Mucosa of rectum (tissue), 2 donors: ENCODE data around the gene LPP.

Experiments used
- H3K27ac ChIP-seq, 2 donors: one replicate each; pipeline ENCODE4 v1.7.0; 2013; ENCODE audit warnings: inconsistent platforms in 2 of 2, low read depth in 2 of 2, low read length in 2 of 2
- H3K27me3 ChIP-seq, 2 donors: one replicate each; pipeline ENCODE4 v1.7.0; 2013; ENCODE audit warnings: low read length in 2 of 2; ENCODE audit not compliant: control insufficient read depth in 2 of 2, insufficient read depth in 2 of 2
- H3K36me3 ChIP-seq, 2 donors: one replicate each; pipeline ENCODE4 v1.7.0; 2013; ENCODE audit warnings: low read length in 2 of 2; ENCODE audit not compliant: control insufficient read depth in 2 of 2, insufficient read depth in 2 of 2
- H3K4me1 ChIP-seq, 2 donors: one replicate each; pipeline ENCODE4 v1.7.0; 2013; ENCODE audit warnings: low read length in 2 of 2, mild to moderate bottlenecking in 1 of 2; ENCODE audit not compliant: control insufficient read depth in 2 of 2, insufficient read depth in 2 of 2
- H3K4me3 ChIP-seq, 2 donors: one replicate each; pipeline ENCODE4 v1.7.0; 2013; ENCODE audit warnings: low read length in 2 of 2
- H3K9ac ChIP-seq, 2 donors: one replicate each; pipeline ENCODE4 v1.7.0; 2013; ENCODE audit warnings: low read length in 2 of 2, low read depth in 1 of 2, mild to moderate bottlenecking in 1 of 2
- H3K9me3 ChIP-seq, 2 donors: one replicate each; pipeline ENCODE4 v1.7.0; 2013; ENCODE audit warnings: low read length in 2 of 2; ENCODE audit not compliant: control insufficient read depth in 2 of 2
- donor health status: healthy.
- donor health status: Normal muscosa, but diverticular disease.

LPP gene

GRCh38 chr3:188480011-188480410 lies 326.1 kb downstream of the LPP start:
- Histone ChIP-seq H3K36me3 (peaks cover 4 to 7% of the 10 kb centered on the region in 2 donors), H3K27ac (no peak overlapping the region), H3K4me3 (no peak overlapping the region), H3K9me3 (no peaks in the 10 kb centered on the region), H3K4me1 (no peaks in the 10 kb centered on the region), H3K27me3 (no peaks in the 10 kb centered on the region), H3K9ac (no peak overlapping the region)

DNA sequence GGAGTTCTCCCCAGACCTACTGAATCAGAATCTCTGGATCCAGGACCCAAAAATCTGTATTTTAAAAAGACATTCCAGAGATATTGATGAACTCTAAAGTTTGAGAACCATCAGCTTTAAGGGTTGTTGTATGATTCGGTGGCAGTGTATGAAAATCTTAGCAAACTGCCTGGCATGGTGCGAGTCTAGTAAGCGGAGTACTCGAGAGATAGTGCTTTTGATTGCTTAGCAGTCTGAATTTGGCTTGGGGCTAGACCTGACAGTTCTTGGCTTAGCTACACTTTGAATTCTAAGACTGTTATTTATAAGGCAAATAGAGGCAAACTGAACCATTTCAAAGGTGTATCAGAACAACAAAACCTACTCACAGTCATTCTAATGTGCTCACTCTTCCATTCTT lies 329.0 kb downstream of the LPP start:
- Histone ChIP-seq H3K4me3 (no peak overlapping the region), H3K36me3 (peaks cover 6 to 9% of the 10 kb centered on the region in 2 donors), H3K27ac (no peak overlapping the region), H3K4me1 (no peaks in the 10 kb centered on the region), H3K9ac (no peak overlapping the region), H3K9me3 (no peaks in the 10 kb centered on the region), H3K27me3 (no peaks in the 10 kb centered on the region)

DNA sequence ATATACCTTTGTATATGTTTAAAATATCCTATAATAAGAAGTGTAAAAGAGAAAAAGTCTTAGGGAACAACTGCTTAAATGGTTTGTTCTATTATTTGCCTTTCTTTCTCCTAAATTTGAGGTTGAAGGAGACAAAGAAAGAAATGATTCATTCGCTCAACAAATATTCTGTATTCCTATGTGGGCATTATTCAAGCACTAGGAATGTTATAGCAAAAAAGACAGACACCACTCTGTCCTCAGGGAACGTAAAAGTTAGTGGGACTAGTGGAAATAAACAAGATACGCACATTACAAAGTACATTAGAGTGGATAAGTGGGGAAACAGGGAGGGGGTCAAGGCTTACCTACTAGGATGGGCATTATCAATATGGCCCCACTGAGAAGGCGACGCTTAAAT lies 332.2 kb downstream of the LPP start:
- Histone ChIP-seq H3K4me1 (no peaks in the 10 kb centered on the region), H3K4me3 (no peak overlapping the region), H3K27me3 (no peaks in the 10 kb centered on the region), H3K9ac (no peak overlapping the region), H3K36me3 (peaks cover 7 to 9% of the 10 kb centered on the region in 2 donors), H3K9me3 (no peaks in the 10 kb centered on the region), H3K27ac (no peak overlapping the region)

- Histone ChIP-seq H3K9ac (no peak overlapping the region), H3K4me1 (peaks cover 3 to 4% of the 10 kb centered on the region in 2 donors), H3K27me3 (no peaks in the 10 kb centered on the region), H3K9me3 (no peaks in the 10 kb centered on the region), H3K36me3 (peaks cover 9 to 13% of the 10 kb centered on the region in 2 donors), H3K4me3 (no peak overlapping the region), H3K27ac (no peak overlapping the region)
These were observed 333.0 kb downstream of the LPP start for GRCh38 chr3:188486952-188487351.

GRCh38 chr3:188487652-188488051 lies 333.7 kb downstream of the LPP start:
- peaks cover 3 to 4% of the 10 kb centered on the region in 2 donors for H3K4me1 ChIP-seq
- H3K9ac ChIP-seq, result no peak overlapping the region
- no peak overlapping the region for H3K27ac ChIP-seq
- no peak overlapping the region for H3K4me3 ChIP-seq
- H3K27me3 ChIP-seq, result no peaks in the 10 kb centered on the region
- no peaks in the 10 kb centered on the region for H3K9me3 ChIP-seq
- peaks cover 9 to 13% of the 10 kb centered on the region in 2 donors for H3K36me3 ChIP-seq

- Histone ChIP-seq H3K36me3 (peaks cover 9 to 13% of the 10 kb centered on the region in 2 donors), H3K9me3 (no peaks in the 10 kb centered on the region), H3K4me3 (no peak overlapping the region), H3K4me1 (peaks cover 3 to 4% of the 10 kb centered on the region in 2 donors), H3K27ac (no peak overlapping the region), H3K27me3 (no peaks in the 10 kb centered on the region), H3K9ac (no peak overlapping the region)
These were observed 334.8 kb downstream of the LPP start for GRCh38 chr3:188488801-188489200.

- Histone ChIP-seq H3K27me3 (no peaks in the 10 kb centered on the region), H3K9me3 (no peaks in the 10 kb centered on the region), H3K4me3 (no peak overlapping the region), H3K4me1 (peaks cover 3 to 4% of the 10 kb centered on the region in 2 donors), H3K27ac (no peak overlapping the region), H3K36me3 (peaks cover 5 to 11% of the 10 kb centered on the region in 2 donors), H3K9ac (no peak overlapping the region)
These were observed 335.9 kb downstream of the LPP start for GRCh38 chr3:188489639-188490405.

DNA sequence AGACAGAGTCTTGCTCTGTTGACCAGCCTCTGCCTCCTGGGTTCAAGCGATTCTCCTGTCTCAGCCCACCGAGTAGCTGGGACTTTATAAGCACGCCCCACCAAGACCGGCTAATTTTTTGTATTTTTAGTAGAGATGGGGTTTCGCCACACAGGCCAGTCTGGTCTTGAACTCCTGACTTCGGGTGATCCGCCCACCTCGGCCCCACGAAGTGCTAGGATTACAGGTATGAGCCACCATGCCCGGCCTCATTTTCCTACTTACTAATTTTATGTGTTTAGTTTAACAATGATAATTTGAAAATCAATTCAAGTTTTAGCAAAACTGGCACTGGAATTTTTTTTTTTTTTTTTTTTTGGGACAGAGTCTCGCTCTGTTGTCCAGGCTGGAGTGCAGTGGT lies 336.5 kb downstream of the LPP start:
- Histone ChIP-seq H3K27ac (no peak overlapping the region), H3K9me3 (no peaks in the 10 kb centered on the region), H3K9ac (no peak overlapping the region), H3K4me1 (peaks cover 3 to 4% of the 10 kb centered on the region in 2 donors), H3K4me3 (no peak overlapping the region), H3K27me3 (no peaks in the 10 kb centered on the region), H3K36me3 (peaks cover 0 to 7% of the 10 kb centered on the region in 2 donors)

GRCh38 chr3:188491276-188491687 lies 337.3 kb downstream of the LPP start:
- H3K36me3 ChIP-seq, result peaks cover 0 to 7% of the 10 kb centered on the region in 2 donors
- H3K27ac ChIP-seq, result no peak overlapping the region
- H3K9me3 ChIP-seq, result no peaks in the 10 kb centered on the region
- peaks cover 3 to 4% of the 10 kb centered on the region in 2 donors for H3K4me1 ChIP-seq
- H3K9ac ChIP-seq, result no peak overlapping the region
- no peak overlapping the region for H3K4me3 ChIP-seq
- H3K27me3 ChIP-seq, result no peaks in the 10 kb centered on the region

- H3K36me3 ChIP-seq, result peaks cover 0 to 3% of the 10 kb centered on the region in 2 donors
- peaks cover 1 to 3% of the 10 kb centered on the region in 2 donors for H3K4me1 ChIP-seq
- no peak overlapping the region for H3K9ac ChIP-seq
- no peaks in the 10 kb centered on the region for H3K27me3 ChIP-seq
- H3K4me3 ChIP-seq, result no peak overlapping the region
- H3K27ac ChIP-seq, result no peak overlapping the region
- no peaks in the 10 kb centered on the region for H3K9me3 ChIP-seq
These were observed 342.4 kb downstream of the LPP start for GRCh38 chr3:188496390-188496789.
